ENCODE measurements around the gene PDE4D.

PDE4D gene

DNA sequence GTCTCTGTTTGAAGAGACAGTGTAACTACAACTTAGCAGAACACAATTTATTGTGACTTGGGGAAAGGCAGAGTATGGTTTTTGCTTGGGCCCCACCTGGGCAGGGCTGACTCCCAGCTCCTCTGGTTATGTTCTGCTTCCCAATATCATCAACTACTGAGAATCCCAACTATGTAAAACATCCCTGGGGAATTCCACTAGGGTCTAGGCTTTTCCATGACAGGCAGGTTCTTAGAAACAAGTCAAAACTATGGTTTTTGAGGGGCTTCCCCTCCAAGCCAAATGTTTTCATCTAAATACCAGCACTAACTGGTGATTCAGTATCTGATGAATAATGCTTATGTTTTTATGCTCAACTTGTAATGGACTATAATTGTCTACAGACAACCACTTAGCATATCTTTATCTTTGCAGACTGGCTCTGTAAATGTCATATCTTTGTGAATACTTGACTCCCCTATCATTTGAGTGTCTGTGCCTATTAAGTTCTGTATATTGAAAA lies 409.5 kb downstream of the PDE4D start:
- no peak for DNase-seq

DNA sequence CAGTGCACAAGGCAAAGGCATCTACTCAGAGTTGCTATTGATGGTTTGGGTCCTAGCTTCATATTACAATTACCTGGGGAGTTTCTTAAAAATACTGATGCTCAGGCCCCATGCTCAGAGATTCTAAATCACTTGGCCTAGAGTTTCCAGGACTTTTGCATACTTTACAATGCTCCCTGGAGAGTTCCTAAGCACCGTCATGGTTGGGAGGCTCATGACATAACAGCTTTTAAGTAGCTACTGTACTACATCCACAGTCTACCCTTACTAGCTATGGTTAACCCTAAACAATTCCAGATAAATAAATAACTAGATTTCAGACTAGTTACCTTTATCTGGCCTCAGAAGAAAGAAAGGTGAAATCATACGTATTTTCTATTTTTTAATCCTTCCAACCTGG lies 414.4 kb downstream of the PDE4D start:
- Histone ChIP-seq H3F3A (ENCODE audit: insufficient read depth, low read length) (no peaks in the 10 kb centered on the region), H4K20me1 (ENCODE audit: insufficient read depth, low read length) (no peaks in the 10 kb centered on the region), H3K9me2 (replicated peaks; ENCODE audit: insufficient read depth, low read length) (no peaks in the 10 kb centered on the region), H3K4me1 (ENCODE audit: low read length) (no peaks in the 10 kb centered on the region), H2AFZ (ENCODE audit: low read length) (no peak overlapping the region), H3K9ac (ENCODE audit: low read length) (no peak overlapping the region), H3K4me2 (ENCODE audit: low read depth, low read length) (no peak overlapping the region), H3K36me3 (replicated peaks; ENCODE audit: insufficient read depth, low read length) (no peaks in the 10 kb centered on the region), H3K27ac (ENCODE audit: low read length) (no peak overlapping the region), H3K27me3 (replicated peaks; ENCODE audit: insufficient read depth, low read length) (no peaks in the 10 kb centered on the region), H3K9me3 (replicated peaks; ENCODE audit: insufficient read depth, low read length) (no peaks in the 10 kb centered on the region), H3K4me3 (ENCODE audit: low read length) (no peak overlapping the region), H3K79me2 (ENCODE audit: low read length) (no peaks in the 10 kb centered on the region)
- no peak for DNase-seq
- TF ChIP-seq EZH2 (optimal IDR thresholded peaks at IDR 0.05; ENCODE audit: low read depth, low read length), result no peak
- TF ChIP-seq, protein P1, sequence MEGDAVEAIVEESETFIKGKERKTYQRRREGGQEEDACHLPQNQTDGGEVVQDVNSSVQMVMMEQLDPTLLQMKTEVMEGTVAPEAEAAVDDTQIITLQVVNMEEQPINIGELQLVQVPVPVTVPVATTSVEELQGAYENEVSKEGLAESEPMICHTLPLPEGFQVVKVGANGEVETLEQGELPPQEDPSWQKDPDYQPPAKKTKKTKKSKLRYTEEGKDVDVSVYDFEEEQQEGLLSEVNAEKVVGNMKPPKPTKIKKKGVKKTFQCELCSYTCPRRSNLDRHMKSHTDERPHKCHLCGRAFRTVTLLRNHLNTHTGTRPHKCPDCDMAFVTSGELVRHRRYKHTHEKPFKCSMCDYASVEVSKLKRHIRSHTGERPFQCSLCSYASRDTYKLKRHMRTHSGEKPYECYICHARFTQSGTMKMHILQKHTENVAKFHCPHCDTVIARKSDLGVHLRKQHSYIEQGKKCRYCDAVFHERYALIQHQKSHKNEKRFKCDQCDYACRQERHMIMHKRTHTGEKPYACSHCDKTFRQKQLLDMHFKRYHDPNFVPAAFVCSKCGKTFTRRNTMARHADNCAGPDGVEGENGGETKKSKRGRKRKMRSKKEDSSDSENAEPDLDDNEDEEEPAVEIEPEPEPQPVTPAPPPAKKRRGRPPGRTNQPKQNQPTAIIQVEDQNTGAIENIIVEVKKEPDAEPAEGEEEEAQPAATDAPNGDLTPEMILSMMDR (IDR thresholded peaks at IDR 0.05; ENCODE audit: low read length), result no peak
- no peak for TF ChIP-seq EZH2phosphoT487 (IDR thresholded peaks at IDR 0.05; ENCODE audit: low read length)

More for the DNA sequence above, 409.5 kb downstream of the PDE4D start:
- H3K4me1 ChIP-seq (ENCODE audit: low read length), result 0 out of 2 replicates have a peak, but pooled peaks cover 5% of the 10 kb centered on the region
- H3K27ac ChIP-seq (ENCODE audit: low read length), result no peak overlapping the region
- no peak overlapping the region for H3K4me2 ChIP-seq (ENCODE audit: low read depth, low read length)
- no peaks in the 10 kb centered on the region for H3K27me3 ChIP-seq (replicated peaks; ENCODE audit: insufficient read depth, low read length)
- H3K79me2 ChIP-seq (ENCODE audit: low read length), result no peaks in the 10 kb centered on the region
- no peaks in the 10 kb centered on the region for H3K36me3 ChIP-seq (replicated peaks; ENCODE audit: insufficient read depth, low read length)
- no peak overlapping the region for H2AFZ ChIP-seq (ENCODE audit: low read length)
- H4K20me1 ChIP-seq (ENCODE audit: insufficient read depth, low read length), result no peaks in the 10 kb centered on the region
- no peak overlapping the region for H3K9ac ChIP-seq (ENCODE audit: low read length)
- H3F3A ChIP-seq (ENCODE audit: insufficient read depth, low read length), result no peaks in the 10 kb centered on the region
- no peak for TF ChIP-seq EZH2phosphoT487 (IDR thresholded peaks at IDR 0.05; ENCODE audit: low read length)
- TF ChIP-seq EZH2 (optimal IDR thresholded peaks at IDR 0.05; ENCODE audit: low read depth, low read length), result no peak
- TF ChIP-seq, protein P1 (IDR thresholded peaks at IDR 0.05; ENCODE audit: low read length), result no peak
- H3K9me3 ChIP-seq (replicated peaks; ENCODE audit: insufficient read depth, low read length), result no peaks in the 10 kb centered on the region
- no peaks in the 10 kb centered on the region for H3K9me2 ChIP-seq (replicated peaks; ENCODE audit: insufficient read depth, low read length)
- H3K4me3 ChIP-seq (ENCODE audit: low read length), result no peak overlapping the region

DNA sequence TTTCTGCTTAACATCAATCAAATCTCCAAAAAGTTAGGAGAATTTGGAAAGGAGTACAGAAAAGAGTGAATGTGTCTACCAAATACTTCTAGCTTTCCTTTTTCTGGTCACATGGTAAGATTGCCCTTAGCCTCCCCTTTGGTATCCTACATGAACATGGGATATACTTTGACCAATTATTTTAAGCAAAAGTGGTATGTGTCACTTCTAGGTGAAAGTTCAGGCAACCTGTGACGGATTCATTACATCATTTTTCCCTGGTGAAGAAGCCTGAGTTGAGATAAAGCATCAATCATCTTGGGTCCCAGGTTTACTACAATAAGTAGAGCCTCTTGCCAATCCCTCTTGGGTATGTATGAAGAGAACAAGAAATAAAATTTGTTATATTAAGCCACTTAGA lies 419.2 kb downstream of the PDE4D start:
- Histone ChIP-seq H2AFZ (ENCODE audit: low read length) (no peak overlapping the region), H3K4me3 (ENCODE audit: low read length) (no peak overlapping the region), H3K27ac (ENCODE audit: low read length) (no peak overlapping the region), H3K36me3 (replicated peaks; ENCODE audit: insufficient read depth, low read length) (no peaks in the 10 kb centered on the region), H3K9me3 (replicated peaks; ENCODE audit: insufficient read depth, low read length) (no peaks in the 10 kb centered on the region), H3K4me1 (ENCODE audit: low read length) (no peaks in the 10 kb centered on the region), H3K9ac (ENCODE audit: low read length) (no peak overlapping the region), H3K9me2 (replicated peaks; ENCODE audit: insufficient read depth, low read length) (no peaks in the 10 kb centered on the region), H3K79me2 (ENCODE audit: low read length) (no peaks in the 10 kb centered on the region), H3K27me3 (replicated peaks; ENCODE audit: insufficient read depth, low read length) (no peaks in the 10 kb centered on the region), H4K20me1 (ENCODE audit: insufficient read depth, low read length) (no peaks in the 10 kb centered on the region), H3F3A (ENCODE audit: insufficient read depth, low read length) (no peaks in the 10 kb centered on the region), H3K4me2 (ENCODE audit: low read depth, low read length) (no peak overlapping the region)
- no peak for DNase-seq
- TF ChIP-seq EZH2 (optimal IDR thresholded peaks at IDR 0.05; ENCODE audit: low read depth, low read length), result no peak
- TF ChIP-seq, protein P1 (IDR thresholded peaks at IDR 0.05; ENCODE audit: low read length), result no peak

Measured in MM.1S (cell line).